Esophagus muscularis mucosa (tissue), 4 donors: ENCODE data around the gene PUSL1. TPM values are rescaled to one million over a fixed set of nuclear protein-coding genes. Genes with fewer than 3 reads are reported as not detected.

Experiments
- DNase-seq: peaks from one replicate; pipeline ENCODE4 v3.0.0-alpha.2; 2017; ENCODE audit errors: extremely low spot score
- H3K27ac ChIP-seq, 4 donors: fragments of 200-600 bp; sonication (generic); replicated peaks in 1 of 4; 1 replicate in 3 of 4; 2 replicates in 1 of 4; pipeline ENCODE4 v1.5.1; 2016 to 2019; ENCODE audit warnings: mild to moderate bottlenecking in 1 of 4
- H3K27me3 ChIP-seq, 4 donors: fragments of 200-600 bp; sonication (generic); one replicate each; pipeline versions ENCODE4 v1.5.1 to v1.6.0; 2016 to 2019
- H3K36me3 ChIP-seq, 4 donors: fragments of 200-600 bp; sonication (generic); one replicate each; pipeline ENCODE4 v1.5.1; 2016 to 2019
- H3K4me1 ChIP-seq, 4 donors: fragments of 200-600 bp; sonication (generic); one replicate each; pipeline ENCODE4 v1.5.1; 2016 to 2019
- H3K4me3 ChIP-seq, 4 donors: fragments of 200-600 bp; sonication (generic); 1 replicate in 2 of 4; 2 replicates in 2 of 4; pipeline ENCODE4 v1.5.1; 2016 to 2019; ENCODE audit warnings: mild to moderate bottlenecking in 4 of 4, moderate library complexity in 1 of 4
- H3K9me3 ChIP-seq, 4 donors: fragments of 200-600 bp; sonication (generic); 1 replicate in 3 of 4; 2 replicates in 1 of 4; pipeline ENCODE4 v1.5.1; 2016 to 2019
- EP300 ChIP-seq: sonication (generic); formaldehyde crosslinking; IDR thresholded peaks from one replicate; pipeline ENCODE4 v1.6.1; 2017; ENCODE audit warnings: antibody characterized with exemption
- POLR2A ChIP-seq: fragments of 450-650 bp; IDR thresholded peaks from one replicate; pipeline ENCODE4 v1.6.1; 2017; ENCODE audit warnings: antibody characterized with exemption, moderate library complexity, mild to moderate bottlenecking, low read depth
- POLR2AphosphoS5 ChIP-seq, 2 donors: sonication (generic); formaldehyde crosslinking; IDR thresholded peaks; one replicate each; pipeline ENCODE4 v1.6.1; 2017; ENCODE audit warnings: antibody characterized with exemption in 2 of 2
- WGBS: methylation state at CpG from one replicate; pipeline ENCODE4 v1.1.5; 2018; 5-methylcytosine and 5-hydroxymethylcytosine counted together
- intact Hi-C: fragments of 100-400 bp; cut with DNase I; formaldehyde crosslinking; loops from one replicate; pipeline ENCODE4 v1.15.1; 2023
- total RNA-seq, 4 donors: library from RNA; depleted of rRNA; stranded (reverse); fragments of >200 nt; gene quantifications; one replicate each; pipeline versions ENCODE4 v1.1.0 to v1.2.1, GENCODE V29; 2016
- TF ChIP-seq, protein P1 (sequence below), 3 experiments: fragments of 200-600 bp in 2 of 3; fragments of 450-650 bp in 1 of 3; sonication (generic) in 2 of 3; IDR thresholded peaks; one replicate each; pipeline ENCODE4 v1.5.1; 2017 to 2019; ENCODE audit warnings: antibody characterized with exemption in 3 of 3, mild to moderate bottlenecking in 2 of 3, moderate library complexity in 1 of 3

The PUSL1 gene
- total RNA-seq, 4 donors from 2014 or later = 10.3 to 24.7 (median 21.7) TPM

DNA sequence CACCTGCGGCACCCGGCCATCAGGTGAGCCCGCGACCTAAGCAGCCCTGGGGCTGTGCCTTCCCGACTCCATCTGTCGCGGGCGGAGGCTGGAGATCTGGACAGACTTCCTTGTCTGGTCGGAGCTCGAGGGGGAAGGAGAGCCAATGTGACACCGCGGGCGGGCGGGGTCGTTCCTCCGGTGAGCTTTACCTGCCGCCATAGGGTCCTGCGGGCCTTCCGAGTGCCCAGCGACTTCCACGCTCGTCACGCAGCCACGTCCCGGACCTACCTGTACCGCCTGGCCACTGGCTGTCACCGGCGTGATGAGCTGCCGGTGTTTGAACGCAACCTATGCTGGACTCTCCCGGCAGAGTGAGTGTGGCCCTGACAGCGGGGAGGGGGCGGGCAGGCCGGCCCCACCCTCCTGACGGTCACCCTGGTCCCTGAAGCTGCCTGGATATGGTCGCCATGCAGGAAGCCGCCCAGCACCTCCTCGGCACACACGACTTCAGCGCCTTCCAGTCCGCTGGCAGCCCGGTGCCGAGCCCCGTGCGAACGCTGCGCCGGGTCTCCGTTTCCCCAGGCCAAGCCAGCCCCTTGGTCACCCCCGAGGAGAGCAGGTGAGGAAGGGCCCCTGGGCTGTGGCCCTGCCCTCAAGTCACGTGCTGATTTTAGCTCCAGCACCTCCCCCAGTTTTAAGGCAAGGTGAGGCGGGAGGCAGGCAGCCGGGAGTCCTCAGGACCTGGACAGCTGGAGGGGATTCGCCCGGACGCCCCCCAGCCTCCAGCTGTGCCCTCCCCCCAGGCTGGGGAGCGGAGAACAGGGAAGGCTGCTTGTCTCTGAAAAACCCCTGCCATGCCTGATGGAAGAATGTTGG is 1.1 kb downstream of the PUSL1 start:
- 29% methylated on average over 12 of the region's 57 CpGs for WGBS
- H3K27ac ChIP-seq = peak overlapping the region; percentile 83 to 96 (median 94)
- H3K27me3 ChIP-seq = no peaks in the 10 kb centered on the region
- no peaks in the 10 kb centered on the region for H3K9me3 ChIP-seq
- H3K4me1 ChIP-seq = peaks cover 39 to 51% (median 46%) of the 10 kb centered on the region in 4 donors
- H3K4me3 ChIP-seq = peak overlapping the region; percentile 67 to 91 (median 81)
- peaks cover 36 to 49% (median 46%) of the 10 kb centered on the region in 4 donors for H3K36me3 ChIP-seq
- no peak for DNase-seq
- intact Hi-C loops = no loop called here
- TF ChIP-seq POLR2AphosphoS5 (IDR thresholded peaks at IDR 0.05) (no peak), EP300 (no peak), POLR2A (no peak)
- TF ChIP-seq, protein P1, sequence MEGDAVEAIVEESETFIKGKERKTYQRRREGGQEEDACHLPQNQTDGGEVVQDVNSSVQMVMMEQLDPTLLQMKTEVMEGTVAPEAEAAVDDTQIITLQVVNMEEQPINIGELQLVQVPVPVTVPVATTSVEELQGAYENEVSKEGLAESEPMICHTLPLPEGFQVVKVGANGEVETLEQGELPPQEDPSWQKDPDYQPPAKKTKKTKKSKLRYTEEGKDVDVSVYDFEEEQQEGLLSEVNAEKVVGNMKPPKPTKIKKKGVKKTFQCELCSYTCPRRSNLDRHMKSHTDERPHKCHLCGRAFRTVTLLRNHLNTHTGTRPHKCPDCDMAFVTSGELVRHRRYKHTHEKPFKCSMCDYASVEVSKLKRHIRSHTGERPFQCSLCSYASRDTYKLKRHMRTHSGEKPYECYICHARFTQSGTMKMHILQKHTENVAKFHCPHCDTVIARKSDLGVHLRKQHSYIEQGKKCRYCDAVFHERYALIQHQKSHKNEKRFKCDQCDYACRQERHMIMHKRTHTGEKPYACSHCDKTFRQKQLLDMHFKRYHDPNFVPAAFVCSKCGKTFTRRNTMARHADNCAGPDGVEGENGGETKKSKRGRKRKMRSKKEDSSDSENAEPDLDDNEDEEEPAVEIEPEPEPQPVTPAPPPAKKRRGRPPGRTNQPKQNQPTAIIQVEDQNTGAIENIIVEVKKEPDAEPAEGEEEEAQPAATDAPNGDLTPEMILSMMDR (IDR thresholded peaks at IDR 0.05) = no peak

DNA sequence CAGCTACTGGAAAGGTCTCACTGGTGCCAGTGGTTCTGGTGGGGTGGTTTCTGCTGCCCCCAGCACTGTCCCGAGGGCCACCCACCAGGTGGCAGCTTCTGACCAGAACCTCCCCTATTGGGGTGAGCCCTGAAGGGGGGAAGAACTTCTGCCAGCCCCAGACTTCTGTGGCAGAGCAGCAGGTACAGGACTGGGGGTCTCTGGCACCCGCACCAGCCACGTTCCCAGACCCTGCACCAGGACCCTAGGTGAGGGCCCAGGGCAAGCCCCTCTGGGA is 1.6 kb downstream of the PUSL1 start:
- intact Hi-C loops = no loop called here

DNA sequence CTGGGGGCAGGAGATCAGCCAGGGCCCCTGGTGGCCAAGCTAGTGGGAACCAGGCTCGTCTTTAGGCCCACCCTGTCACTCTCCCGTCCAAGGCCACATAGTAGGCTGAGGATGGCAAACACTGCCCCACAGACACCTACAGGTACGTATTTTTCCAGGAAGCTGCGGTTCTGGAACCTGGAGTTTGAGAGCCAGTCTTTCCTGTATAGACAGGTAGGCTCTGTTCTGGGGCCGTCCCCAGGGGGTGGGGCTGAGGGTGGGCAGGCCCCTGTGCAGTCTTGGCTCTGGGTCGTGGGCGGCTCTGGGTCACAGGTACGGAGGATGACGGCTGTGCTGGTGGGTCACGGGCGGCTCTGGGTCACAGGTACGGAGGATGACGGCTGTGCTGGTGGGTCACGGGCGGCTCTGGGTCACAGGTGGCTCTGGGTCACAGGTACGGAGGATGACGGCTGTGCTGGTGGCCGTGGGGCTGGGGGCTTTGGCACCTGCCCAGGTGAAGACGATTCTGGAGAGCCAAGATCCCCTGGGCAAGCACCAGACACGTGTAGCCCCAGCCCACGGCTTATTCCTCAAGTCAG is 2.2 kb downstream of the PUSL1 start:
- no peak overlapping the region for H3K4me3 ChIP-seq
- H3K9me3 ChIP-seq = no peaks in the 10 kb centered on the region
- TF ChIP-seq EP300 (no peak), POLR2AphosphoS5 (IDR thresholded peaks at IDR 0.05) (no peak), POLR2A (no peak)
- TF ChIP-seq, protein P1 (IDR thresholded peaks at IDR 0.05) = no peak
- intact Hi-C loops = no loop called here
- H3K27me3 ChIP-seq = no peaks in the 10 kb centered on the region
- 82% methylated on average over 16 of the region's 21 CpGs for WGBS
- H3K36me3 ChIP-seq = peaks cover 38 to 58% (median 55%) of the 10 kb centered on the region in 4 donors
- peak overlapping the region in 3 of 4 donors; percentile 83 to 96 (median 92) for H3K27ac ChIP-seq
- DNase-seq = no peak
- H3K4me1 ChIP-seq = peaks cover 28 to 49% (median 43%) of the 10 kb centered on the region in 4 donors

More for the DNA sequence above, 1.6 kb downstream of the PUSL1 start:
- Histone ChIP-seq H3K36me3 (peaks cover 38 to 55% (median 52%) of the 10 kb centered on the region in 4 donors), H3K27ac (peak overlapping the region; percentile 83 to 96 (median 94)), H3K4me3 (no peak overlapping the region), H3K27me3 (no peaks in the 10 kb centered on the region), H3K4me1 (peaks cover 33 to 49% (median 43%) of the 10 kb centered on the region in 4 donors), H3K9me3 (no peaks in the 10 kb centered on the region)
- no peak for DNase-seq
- TF ChIP-seq POLR2A (no peak), POLR2AphosphoS5 (IDR thresholded peaks at IDR 0.05) (no peak), EP300 (no peak)
- TF ChIP-seq, protein P1 (IDR thresholded peaks at IDR 0.05) = no peak
- 67% methylated on average over 1 of the region's 3 CpGs for WGBS

DNA sequence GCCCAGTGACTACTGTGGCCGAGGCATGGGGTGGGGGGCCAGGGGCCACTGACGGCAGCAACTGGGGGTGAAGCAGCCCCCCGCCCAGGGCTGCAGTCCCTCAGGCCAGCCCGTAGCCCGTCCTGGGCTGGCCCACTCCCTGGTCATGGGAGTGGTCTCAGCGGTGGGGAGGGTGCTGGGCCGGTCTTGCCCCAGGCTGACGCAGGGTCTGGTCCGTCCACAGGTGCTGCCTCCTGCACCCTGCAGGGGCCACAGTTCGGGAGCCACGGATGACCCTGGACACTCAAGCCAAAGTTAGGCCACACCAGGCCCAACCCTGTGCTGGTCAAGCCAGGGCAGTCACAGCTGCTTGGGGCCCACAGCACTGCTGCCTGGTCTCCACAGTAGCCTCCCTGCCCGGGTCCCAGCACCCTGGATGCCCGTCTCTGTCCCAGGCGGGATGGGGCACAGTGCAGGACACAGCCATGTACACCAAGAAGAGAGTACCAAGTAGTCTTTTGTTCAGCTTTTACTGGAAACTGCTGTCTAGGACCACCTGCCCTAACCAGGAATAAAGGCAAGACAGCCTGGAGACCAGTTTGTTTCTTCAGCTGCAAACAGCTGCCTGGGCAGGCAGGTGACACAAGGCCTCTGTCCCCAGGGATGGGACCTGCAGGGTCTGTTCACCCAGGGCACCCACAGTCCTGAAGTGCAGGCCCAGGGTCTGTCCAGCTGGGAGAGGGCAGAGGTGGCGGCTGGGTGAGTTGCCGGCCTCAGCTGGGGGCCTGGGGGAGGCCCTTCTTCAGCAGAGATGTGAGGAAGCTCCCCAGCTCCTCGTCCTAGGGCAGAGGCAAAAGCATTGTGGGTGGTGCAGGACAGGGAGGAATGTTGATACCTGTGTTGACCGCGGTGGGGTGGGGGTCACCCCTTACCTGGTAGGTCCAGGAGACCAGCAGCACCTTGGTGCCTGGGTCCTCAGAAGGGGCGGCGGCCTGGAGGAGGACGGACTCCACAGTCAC is 3.0 kb downstream of the PUSL1 start:
- WGBS = 85% methylated on average over 17 of the region's 22 CpGs
- intact Hi-C loops = no loop called here
- TF ChIP-seq POLR2A (no peak), POLR2AphosphoS5 (IDR thresholded peaks at IDR 0.05) (no peak), EP300 (no peak)
- TF ChIP-seq, protein P1 (IDR thresholded peaks at IDR 0.05) = no peak

More for the DNA sequence above, 3.0 kb downstream of the PUSL1 start:
- H3K9me3 ChIP-seq = no peaks in the 10 kb centered on the region
- H3K27me3 ChIP-seq = no peaks in the 10 kb centered on the region
- H3K4me3 ChIP-seq = no peak overlapping the region
- H3K36me3 ChIP-seq = peaks cover 43 to 64% (median 59%) of the 10 kb centered on the region in 4 donors
- peaks cover 20 to 49% (median 43%) of the 10 kb centered on the region in 4 donors for H3K4me1 ChIP-seq
- no peak for DNase-seq
- no peak overlapping the region for H3K27ac ChIP-seq
